Activated T-helper 1 cell treated with anti-CD3 and anti-CD28 coated beads, Interleukin-2, amount 50 U/mL, for 16 hours (primary cell): Measurements from ENCODE around the gene RMND5A.

Experiments used
- DNase-seq, 2 donors: peaks; one replicate each; pipeline ENCODE4 v3.0.0-alpha.2; 2020; ENCODE audit warnings: low read depth in 1 of 2, low spot score in 1 of 2

Gene RMND5A, protein sequence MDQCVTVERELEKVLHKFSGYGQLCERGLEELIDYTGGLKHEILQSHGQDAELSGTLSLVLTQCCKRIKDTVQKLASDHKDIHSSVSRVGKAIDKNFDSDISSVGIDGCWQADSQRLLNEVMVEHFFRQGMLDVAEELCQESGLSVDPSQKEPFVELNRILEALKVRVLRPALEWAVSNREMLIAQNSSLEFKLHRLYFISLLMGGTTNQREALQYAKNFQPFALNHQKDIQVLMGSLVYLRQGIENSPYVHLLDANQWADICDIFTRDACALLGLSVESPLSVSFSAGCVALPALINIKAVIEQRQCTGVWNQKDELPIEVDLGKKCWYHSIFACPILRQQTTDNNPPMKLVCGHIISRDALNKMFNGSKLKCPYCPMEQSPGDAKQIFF

DNA sequence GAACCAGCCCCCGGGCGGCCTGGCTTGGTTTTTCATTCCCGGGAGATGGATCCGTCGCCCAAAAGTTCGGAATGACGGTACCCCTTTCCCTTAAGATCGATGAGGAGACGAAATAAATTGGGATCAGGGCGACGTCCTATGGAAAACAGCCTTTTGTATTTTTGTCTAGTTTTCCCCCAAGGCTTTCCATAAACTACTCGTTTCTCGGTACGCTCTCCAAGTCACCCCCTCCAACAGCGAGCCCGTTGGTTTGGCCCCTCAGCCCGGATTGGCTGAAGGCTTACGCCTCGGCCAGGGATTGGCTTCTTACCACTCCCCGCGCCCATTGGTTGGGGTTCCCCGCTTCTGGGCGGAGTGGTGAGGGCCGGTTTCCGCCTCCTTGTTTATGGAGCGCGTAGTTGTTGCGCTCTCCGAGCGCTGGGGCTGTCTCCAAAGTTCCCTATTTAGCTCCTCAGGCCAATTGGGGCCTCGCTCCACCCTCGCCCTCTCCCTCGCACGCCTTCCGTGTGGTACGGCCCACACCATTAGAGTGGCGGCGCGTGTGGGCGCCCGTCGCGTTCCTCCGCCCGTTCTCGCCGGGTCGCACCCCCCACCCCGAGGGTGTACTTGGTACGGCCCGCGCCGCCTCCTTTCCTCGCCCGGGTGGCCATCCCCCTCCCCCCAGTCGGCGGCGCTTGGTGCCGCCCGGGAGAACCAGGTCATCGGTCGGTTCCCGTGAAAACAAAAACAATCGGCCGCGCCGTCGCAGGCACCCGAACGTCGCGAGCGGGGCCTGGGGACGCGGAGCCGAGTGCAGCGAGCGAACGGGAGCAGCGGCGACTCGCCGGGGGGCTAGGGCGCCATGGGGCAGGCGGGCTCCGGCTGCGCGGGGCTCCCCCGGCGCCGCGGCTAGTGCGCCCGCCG is at the start of gene RMND5A:
Gene RMND5A, plus strand, starts transcription at position 655 of the 903 bp plus-strand sequence. CDS start 377 bp downstream, outside the sequence.
- DNase-seq: peak; percentile 83 to 94

DNA sequence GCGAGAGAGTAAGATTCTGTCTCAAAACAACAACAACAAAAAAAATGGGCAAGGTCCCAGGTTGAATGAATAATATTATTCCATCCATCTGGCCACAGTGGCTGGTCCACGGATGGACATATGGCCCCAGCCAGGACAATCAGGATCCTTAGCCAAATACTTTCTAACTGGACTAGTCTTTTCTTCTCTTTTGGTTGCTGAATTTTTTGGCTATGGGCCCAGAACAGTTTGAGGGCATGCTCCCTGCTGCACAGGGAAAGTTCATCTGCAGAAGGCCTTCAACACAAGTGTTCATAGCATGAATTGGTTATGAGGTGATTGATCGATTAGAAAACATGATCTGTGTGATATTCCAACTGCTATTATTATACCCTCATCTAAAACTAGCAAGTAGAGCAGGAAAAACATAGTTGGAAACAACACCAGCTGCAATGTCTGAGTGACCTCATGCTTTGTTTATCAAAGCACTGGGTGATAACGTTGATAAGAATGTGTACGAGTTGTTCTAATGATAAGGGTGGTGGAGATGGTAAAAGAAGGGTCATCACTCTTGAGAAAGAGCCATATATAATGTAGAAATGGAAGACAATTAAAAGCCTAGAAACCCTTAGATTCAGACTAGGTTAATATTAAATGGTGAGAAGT is 48.6 kb upstream of the RMND5A start:
- DNase-seq: no peak

DNA sequence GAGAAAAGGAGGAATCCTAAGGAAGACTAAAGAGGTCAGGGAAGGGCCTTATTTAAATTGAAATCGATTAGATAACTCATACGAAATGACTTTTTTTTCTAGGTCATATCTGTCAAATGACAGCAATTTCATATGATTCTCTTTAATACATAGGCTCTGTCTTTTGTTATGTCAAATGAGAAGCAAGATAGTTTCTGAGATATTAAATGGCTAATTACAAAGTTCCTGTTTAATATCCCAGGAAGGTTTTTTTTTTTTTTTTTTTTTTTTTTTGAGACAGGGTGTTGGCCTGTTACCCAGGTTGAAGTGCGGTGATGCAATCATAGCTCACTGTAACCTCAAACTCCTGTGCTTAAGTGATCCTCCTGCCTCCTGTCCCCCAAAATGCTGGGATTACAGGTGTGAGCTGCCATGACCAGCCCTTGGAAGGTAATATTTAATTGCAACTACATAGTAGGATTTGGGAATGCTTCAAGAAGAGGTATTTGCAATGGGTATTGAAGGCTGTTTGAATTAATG is 48.0 kb upstream of the RMND5A start:
- no peak for DNase-seq

DNA sequence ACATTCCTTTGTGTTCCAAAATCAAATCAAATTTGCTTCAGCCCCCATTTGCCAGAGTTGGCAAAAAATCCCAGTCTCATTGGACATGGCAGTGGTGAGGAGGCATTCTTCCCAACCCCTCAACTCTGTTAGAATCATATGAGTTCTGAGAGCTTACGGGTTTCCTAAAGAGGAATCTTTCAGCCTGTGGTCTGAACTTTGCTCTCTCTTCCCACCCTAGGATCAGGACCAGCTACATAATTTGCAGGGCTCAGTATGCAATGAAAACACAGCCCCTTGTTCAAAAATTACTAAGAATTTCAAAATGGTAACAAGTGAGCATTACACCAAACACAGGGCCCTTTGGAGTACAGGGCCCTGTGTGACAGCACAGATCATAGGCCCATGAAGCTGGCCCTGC is 47.1 kb upstream of the RMND5A start:
- DNase-seq: no peak

DNA sequence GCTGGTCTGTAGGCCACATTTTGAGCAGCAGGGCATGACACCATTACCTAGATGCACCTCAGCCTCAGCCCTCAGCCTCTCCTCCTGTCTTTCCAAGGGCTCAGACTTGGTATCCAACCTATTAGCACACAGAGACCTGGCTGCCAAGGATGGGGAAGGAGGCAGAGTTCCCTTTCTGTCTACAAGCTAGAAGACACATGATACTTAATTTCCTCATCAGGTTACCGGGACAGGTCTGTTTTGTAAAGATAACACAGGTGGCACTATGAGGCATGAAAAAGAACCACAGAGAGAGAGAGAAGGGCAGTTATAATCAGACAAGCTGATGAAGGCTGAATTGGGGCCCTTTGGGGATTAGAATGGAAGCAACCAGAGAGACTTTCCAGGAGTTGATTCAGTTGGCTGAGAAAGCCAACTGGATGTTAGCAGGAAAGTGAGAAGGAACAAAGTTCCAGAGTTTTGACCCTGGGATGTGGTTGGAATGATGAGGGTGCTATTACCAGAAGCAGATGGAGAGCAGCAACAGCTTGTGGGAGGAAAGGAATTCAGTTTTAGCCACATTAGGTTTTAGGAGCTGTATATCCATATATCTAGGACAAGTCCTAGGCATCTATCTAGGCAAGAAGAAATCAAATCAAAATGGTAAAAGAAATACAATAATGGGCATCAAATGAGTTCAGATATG is 46.0 kb upstream of the RMND5A start:
- DNase-seq: no peak

DNA sequence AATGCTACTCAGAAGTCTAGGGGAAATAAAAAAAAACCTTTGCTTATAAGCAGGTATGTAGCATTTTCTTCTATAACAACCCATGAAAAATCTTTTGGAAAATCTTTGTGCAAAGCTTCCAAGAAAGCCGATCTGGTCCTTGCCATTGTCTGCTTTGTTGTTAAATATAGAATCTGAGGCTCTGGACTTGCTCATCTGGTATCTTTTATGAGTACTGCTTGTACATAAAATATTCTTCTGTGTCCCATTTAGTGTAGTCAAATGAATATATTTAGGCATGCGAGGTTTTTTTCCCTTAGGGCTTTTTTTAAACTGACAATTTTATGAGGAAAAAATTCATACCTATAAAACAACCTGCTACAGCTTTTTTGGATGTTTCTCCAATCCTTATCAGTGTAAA is 45.0 kb upstream of the RMND5A start:
- no peak for DNase-seq

DNA sequence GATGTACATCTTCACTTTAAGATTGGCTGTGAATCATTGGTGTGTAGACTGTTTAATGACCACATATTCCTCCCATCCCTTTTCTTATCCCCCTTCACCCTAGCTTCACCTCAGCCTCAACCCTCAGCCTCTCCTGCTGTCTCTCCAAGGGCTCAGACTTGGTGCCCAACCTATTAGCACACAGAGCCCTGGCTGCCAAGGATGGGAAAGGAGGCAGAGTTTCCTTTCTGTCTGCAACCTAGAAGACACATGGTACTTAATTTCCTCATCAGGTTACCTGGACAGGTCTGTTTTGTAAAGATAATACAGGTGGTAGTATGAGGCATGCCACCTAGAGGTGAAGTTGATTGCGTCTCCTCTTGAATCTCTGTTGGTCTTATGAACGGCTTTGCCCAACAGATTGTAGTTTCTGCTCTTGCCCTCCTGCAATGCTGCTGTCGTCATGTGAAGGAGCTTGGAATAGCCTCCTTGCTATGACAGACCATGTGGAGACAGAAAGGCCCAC is 44.5 kb upstream of the RMND5A start:
- no peak for DNase-seq

DNA sequence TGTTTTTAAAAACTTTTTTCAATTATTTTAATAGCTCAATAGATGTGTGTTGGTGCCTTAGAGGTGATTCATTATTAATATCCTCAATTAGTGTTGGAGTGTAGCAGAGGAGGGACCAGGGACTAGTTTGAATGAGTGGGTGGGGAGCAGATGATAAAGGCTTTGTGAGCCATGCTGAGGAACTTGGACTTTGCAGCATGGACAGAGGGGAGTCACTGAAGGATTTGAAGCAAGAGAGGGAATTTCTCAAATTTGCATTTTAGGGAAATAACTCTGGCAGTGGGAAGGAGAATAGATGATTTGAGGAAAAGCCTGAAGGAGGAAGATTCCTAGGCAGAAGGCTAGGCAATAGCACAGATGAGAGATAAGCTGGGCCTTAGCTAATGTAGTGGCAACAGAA is 42.3 kb upstream of the RMND5A start:
- DNase-seq: no peak

DNA sequence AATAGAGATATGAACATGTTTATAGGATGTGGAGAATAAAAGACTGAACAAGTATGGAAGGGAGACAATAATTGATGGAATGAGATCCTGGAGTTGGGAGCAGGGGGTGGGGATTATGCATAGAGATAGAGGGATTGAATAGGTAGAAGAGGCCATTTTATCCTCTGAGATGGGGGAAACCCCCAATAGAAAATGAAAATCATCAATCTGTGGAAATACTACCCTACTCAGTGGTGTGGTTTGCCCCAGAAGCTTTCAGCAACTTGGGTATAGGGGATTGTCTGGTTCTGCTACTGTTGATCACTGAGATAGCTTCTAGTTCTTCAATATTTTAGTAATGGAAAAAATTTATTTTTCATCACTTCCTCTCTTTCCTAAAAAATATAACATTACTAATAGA is 41.1 kb upstream of the RMND5A start:
- DNase-seq: no peak

DNA sequence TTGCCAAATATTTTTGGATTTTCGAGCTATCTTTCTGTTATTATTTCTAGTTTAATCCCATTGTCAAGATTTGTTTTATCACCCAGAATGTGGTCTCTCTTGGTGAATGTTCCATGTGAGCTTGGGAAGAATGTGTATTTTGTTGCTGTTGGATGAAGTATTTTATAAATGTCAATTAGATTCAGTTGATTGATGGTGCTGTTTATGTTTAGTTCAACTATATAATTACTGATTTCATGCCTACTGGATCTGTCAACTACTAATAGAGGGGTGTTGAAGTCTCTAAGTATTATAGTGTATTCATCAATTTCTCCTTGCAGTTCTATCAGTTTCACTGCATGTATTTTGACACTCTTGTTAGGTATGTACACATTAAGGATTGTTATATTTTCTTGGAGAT is 34.7 kb upstream of the RMND5A start:
- DNase-seq: no peak

DNA sequence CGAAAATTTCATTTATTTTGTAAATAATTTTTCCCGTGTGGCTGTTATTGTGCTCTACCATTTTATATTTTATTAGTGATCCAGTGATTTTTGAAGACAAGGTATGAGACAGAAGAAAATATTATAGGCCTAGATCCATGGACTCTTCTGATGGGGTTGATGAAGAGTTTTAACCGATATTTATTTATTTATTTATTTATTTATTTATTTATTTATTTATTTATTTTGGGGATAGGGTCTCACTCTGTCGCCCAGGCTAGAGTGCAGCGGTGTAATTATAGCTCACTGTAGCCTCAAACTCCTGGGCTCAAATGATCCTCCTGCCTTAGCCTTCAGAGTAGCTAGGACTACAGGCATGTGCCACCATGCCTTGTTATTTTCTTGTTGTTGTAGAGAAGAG is 33.6 kb upstream of the RMND5A start:
- DNase-seq: no peak

DNA sequence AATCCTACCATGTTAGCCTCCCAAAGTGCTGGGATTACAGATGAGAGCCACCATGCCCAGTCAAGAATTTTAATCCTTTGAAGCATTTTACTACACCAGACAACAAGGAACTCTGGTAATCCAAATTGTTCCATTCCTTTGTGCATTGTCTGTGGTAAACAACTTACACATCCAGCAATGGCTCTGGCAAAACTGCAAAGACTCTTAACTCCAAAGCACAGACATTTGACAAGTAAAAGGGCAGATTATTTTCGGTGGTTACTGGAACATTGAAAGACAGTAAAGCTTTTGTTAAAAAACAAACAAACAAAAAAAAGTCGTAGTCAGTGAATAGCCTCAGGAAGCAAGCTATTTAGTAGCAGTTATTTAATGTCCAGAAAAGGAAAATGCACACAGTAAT is 33.2 kb upstream of the RMND5A start:
- DNase-seq: no peak

DNA sequence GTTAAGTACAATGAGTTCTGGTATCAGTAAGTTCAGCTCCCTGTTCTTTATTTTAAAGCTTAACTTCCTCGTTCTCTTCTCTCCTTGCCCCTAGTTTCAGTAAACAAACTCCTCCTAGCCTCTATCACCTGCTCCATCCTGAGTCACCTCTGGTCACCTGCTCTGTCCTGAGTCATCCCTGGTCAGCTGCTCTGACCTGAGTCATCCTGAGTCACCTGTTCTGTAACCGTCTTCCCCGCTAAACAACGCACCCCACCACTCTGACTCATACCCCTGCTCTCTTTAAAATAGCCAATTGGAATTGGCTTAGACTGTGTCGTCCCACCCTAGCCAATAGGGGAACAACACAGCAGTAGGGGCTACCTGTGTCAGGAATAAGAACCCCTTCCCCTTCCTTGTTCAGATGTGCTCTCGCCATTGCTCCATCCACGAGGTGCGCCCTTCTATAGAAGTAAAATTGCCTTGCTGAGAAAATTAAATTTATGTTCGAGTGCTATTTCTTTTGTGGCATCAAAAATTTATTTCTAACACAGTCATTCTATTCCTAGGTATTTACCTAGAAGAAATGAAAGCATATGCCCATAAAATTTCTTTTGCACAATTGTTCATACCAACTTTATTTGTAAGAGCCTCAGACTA is 24.9 kb upstream of the RMND5A start:
- DNase-seq: no peak

DNA sequence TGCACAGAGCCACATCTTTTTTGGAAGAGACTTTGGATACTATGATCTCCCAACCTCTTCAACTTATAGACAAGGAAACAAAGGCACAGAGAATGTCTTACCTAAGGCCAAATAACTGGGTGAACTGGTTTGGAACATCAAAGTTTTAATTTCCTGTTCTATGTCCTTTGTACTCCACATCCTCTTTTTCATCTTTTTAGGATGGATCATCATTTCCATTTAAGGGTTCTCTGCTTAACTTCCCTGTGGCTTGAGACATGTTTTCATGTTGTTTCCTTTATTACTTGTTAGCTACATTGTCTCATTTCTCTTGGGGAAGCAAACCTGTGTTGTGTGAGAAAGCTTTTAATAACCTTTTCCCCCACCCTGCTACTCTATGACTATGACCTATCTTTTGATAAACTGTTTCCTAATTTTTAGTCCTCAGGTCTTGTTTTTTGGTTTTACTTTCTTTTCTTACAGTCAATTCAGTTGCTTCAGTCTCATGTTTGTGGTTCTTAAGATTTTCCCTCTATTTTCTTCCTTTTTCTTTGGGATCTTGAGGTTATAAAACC is 22.5 kb upstream of the RMND5A start:
- DNase-seq: no peak

DNA sequence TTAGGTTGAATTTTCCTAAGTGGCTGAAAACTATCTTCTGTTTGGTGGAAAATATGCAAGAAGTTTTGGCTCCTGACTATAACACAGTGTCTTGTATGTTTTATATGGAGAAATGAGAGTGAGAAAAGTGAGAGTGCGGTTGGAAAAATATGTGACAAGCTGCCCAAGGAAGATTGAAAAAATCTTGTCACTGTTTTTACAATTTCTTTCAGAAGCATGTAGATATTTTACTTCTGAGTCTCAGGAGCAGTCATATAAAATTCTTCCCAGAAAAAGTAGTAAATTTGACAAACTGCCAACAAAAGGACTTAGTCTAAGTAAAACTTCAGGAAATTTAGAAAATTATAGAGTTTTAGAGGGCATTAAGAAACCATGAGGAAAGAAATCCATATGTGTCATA is 19.4 kb upstream of the RMND5A start:
- no peak for DNase-seq

DNA sequence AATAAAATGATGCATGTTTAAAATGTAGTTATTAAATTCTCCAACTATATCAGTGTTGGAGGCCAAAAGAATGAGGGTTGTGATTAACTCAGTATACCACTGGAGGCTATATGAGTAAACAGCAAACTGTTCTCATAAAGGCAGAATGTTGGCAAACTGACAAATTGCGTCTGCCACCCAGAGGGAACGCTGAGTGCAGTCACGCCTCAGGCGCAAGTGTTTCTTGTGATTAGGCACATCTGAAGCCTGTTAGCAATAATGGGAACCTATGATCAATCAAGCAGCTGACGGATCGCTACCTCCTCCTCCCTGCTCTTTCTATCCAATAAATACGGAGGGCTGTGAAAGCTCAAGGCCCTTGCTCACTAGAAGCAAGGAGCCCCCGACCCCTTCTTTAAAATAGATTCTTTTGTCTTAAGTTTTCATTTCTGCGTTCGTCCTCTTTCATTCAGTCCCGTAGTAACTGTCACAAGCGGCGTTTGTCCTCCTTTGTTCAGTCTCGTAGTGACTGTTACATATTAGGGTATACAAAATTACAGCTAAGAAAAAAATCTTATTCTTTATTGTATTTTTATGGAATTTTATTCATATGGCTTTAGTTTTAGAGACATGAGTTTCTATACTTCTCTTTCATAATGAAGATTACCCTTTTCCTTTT is 16.3 kb upstream of the RMND5A start:
- DNase-seq: no peak

DNA sequence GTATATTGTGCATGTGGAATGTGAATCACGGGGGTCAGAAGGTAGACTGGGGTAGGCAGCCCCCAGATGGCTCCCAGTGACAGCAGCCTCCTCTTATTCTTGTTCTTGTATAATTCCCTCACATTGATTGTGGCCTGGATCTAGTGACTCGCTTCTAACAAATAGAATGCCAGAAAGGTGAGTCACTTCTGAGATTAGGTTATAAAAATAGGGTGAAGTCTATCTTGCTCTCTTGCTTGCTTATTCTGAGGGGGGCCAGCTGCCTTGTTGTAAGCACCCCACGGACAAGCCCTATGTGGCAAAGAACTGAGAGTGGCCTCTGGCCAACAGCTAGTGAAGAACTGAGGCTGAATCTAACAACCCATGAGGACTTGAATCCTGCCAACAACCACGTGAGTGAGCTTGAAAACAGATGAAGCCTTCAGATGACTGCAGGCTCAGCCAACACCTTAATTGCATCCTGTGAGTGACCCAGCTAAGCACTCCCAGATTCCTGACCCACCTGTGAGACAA is 15.6 kb upstream of the RMND5A start:
- no peak for DNase-seq

DNA sequence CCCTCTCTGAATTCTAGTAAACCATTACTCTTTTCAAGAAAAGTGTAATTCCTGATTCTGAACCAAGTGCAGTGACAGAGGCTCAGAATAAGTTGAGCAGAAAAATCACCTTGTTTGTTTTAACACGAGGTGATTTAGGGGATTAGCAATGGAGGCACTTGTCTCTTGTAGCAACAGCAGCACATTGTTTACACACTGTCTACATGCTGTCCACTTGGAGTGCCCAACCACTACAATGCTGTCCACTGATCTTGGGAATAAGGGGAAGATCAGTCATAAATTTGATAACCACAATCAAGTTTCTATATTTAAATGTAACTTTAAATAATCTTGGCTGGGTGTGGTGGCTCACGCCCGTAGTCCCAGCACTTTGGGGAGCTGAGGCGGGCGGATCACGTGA is 13.9 kb upstream of the RMND5A start:
- DNase-seq: no peak

DNA sequence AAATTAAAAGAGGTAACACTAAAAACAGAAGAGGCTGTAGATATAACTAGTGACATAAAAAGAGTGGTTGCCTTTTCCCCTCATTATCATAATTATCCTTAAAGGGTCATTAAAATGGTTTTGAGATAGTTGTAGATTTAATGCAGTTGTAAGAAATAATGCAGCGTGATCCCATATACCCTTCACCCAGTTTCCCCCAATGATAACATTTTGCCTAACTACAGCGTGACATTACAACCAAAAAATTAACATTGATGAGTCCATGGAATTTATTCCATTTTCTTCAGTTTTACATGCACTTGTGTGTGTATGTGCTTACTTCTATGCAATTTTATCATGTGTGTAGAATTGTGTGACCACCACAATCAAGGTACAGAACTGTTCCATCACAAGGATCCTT is 13.2 kb upstream of the RMND5A start:
- no peak for DNase-seq
